ENCODE measurements around the gene SEC14L2.

DNA sequence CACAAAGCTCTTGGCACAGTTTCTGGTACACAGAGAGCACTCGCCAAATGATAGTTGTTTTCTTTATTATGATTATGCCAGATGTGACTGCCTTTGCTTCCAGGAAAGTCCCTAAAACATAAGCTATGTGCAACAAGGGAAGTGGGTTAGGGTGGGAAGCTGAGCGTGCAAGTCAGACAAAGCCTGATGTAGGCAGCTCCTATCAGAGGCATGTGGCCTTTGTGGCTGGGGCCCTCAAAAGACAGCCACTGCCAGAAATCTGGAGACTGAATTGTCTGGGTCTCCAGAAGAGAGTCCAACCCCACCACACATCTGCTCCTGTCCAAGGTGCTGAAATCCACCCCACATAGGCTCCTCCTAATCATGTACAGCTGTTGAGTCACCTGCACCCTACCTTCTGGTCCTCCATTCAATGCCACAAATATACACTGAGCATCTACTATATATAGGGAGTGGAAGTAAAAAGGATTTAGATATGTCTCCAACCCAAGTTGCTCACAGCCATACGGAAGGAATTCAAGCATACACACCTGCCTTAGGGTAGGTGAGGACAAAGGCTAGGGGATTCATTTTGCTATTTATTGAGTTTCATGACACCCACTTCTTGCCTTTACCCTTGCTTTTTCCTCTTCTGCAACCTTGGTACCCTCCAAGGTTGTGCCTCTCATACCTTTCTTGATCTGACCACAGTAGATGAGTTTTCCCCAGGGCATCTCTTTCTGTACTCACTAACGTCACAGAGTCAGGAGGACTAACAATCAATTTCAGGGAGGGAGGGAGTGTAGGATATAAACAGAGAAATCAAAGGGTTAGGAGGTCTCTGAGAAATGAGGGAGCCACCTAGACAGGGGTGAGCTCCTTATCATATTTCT lies 62.6 kb downstream of the SEC14L2 start:
- TF ChIP-seq, protein P1, sequence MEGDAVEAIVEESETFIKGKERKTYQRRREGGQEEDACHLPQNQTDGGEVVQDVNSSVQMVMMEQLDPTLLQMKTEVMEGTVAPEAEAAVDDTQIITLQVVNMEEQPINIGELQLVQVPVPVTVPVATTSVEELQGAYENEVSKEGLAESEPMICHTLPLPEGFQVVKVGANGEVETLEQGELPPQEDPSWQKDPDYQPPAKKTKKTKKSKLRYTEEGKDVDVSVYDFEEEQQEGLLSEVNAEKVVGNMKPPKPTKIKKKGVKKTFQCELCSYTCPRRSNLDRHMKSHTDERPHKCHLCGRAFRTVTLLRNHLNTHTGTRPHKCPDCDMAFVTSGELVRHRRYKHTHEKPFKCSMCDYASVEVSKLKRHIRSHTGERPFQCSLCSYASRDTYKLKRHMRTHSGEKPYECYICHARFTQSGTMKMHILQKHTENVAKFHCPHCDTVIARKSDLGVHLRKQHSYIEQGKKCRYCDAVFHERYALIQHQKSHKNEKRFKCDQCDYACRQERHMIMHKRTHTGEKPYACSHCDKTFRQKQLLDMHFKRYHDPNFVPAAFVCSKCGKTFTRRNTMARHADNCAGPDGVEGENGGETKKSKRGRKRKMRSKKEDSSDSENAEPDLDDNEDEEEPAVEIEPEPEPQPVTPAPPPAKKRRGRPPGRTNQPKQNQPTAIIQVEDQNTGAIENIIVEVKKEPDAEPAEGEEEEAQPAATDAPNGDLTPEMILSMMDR (IDR thresholded peaks at IDR 0.05; ENCODE audit: low read depth, low read length), result no peak
- TF ChIP-seq, protein P2, sequence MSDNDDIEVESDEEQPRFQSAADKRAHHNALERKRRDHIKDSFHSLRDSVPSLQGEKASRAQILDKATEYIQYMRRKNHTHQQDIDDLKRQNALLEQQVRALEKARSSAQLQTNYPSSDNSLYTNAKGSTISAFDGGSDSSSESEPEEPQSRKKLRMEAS (IDR thresholded peaks at IDR 0.05; ENCODE audit: low read depth, low read length), result no peak
